PC-3 (cell line): ENCODE measurements around the gene CDR2L. TPM values are rescaled to one million over a fixed set of nuclear protein-coding genes. Genes with fewer than 3 reads are reported as not detected.
A peak's percentile ranks its signal among the peaks of the same experiment; 100 is the strongest.

Experiments used
- ATAC-seq: fragments of 200-7000 bp; cut with Tn5 transposase; 2 replicates; pipeline ENCODE4 v1.9.1; 2020; ENCODE audit warnings: mild to moderate bottlenecking, moderate library complexity
- BruUV-seq: library from RNA; stranded (reverse); fragments of 400-500 nt; replicated peaks from 2 replicates; lab custom pipeline; 2021; lab: Mats Ljungman, UMichigan
- CTCF ChIA-PET: fragments of 300-600 bp; sonication (Branson Sonifier 250); formaldehyde crosslinking; loops from one replicate; lab custom pipeline; 2022; ENCODE audit warnings: antibody characterized with exemption; lab: Charles Lee
- POLR2A ChIA-PET: fragments of 300-600 bp; sonication (Branson Sonifier 250); formaldehyde crosslinking; loops from one replicate; lab custom pipeline; 2022; ENCODE audit warnings: antibody characterized with exemption; ENCODE audit not compliant: unreplicated experiment; lab: Charles Lee
- DNase-seq: peaks from one replicate; pipeline ENCODE4 v3.0.0-alpha.2; 2015
- H2AFZ ChIP-seq: fragments of 300-600 bp; sonication (generic); 2 replicates; pipeline ENCODE4 v1.6.0; 2016; ENCODE audit warnings: antibody characterized with exemption, low read length
- H3F3A ChIP-seq: fragments of 300-600 bp; sonication (generic); one replicate; pipeline ENCODE4 v1.6.0; 2017; ENCODE audit warnings: antibody characterized with exemption, low read length, control low read depth, mild to moderate bottlenecking; ENCODE audit not compliant: unreplicated experiment
- H3K27ac ChIP-seq: fragments of 300-600 bp; sonication (generic); 2 replicates; pipeline ENCODE4 v1.5.1; 2016; ENCODE audit warnings: mild to moderate bottlenecking, low read length
- H3K27me3 ChIP-seq: fragments of 300-600 bp; sonication (generic); 2 replicates; pipeline ENCODE4 v1.6.1; 2016; ENCODE audit warnings: low read length, mixed read lengths
- H3K36me3 ChIP-seq: fragments of 300-600 bp; sonication (generic); 2 replicates; pipeline ENCODE4 v1.6.1; 2016; ENCODE audit warnings: low read depth, mixed run types, low read length, mixed read lengths
- H3K4me1 ChIP-seq: fragments of 300-600 bp; sonication (generic); 2 replicates; pipeline ENCODE4 v1.5.1; 2016; ENCODE audit warnings: low read length; ENCODE audit not compliant: insufficient read depth
- H3K4me2 ChIP-seq: fragments of 300-600 bp; sonication (generic); 2 replicates; pipeline ENCODE4 v1.6.0; 2016; ENCODE audit warnings: low read length
- H3K4me3 ChIP-seq: fragments of 300-600 bp; sonication (generic); 2 replicates; pipeline ENCODE4 v1.5.1; 2016; ENCODE audit warnings: mild to moderate bottlenecking, low read length, mixed read lengths
- H3K79me2 ChIP-seq: fragments of 300-600 bp; sonication (generic); 2 replicates; pipeline ENCODE4 v1.6.1; 2017; ENCODE audit warnings: low read length, mixed read lengths
- H3K9ac ChIP-seq: fragments of 300-600 bp; sonication (generic); 2 replicates; pipeline ENCODE4 v1.6.0; 2016; ENCODE audit warnings: mild to moderate bottlenecking, low read length
- H3K9me2 ChIP-seq: fragments of 300-600 bp; sonication (generic); replicated peaks from 2 replicates; pipeline ENCODE4 v1.6.1; 2016; ENCODE audit warnings: mixed run types, low read length, mixed read lengths
- H3K9me3 ChIP-seq: fragments of 300-600 bp; sonication (generic); 2 replicates; pipeline ENCODE4 v1.6.1; 2016; ENCODE audit warnings: low read length, mixed read lengths
- H4K20me1 ChIP-seq: fragments of 300-600 bp; sonication (generic); 2 replicates; pipeline ENCODE4 v1.6.1; 2016; ENCODE audit warnings: low read length, mixed read lengths
- CTCF ChIP-seq: fragments of 300-600 bp; sonication (generic); conservative IDR thresholded peaks from 2 replicates; pipeline ENCODE4 v1.5.1; 2017; ENCODE audit warnings: antibody characterized with exemption, low read depth, mild to moderate bottlenecking, low read length
- EZH2 ChIP-seq: fragments of 300-600 bp; sonication (generic); IDR thresholded peaks from one replicate; pipeline ENCODE4 v1.6.1; 2017; ENCODE audit warnings: antibody characterized with exemption, mild to moderate bottlenecking, low read length; ENCODE audit not compliant: unreplicated experiment
- EZH2phosphoT487 ChIP-seq: fragments of 300-600 bp; sonication (generic); IDR thresholded peaks from 2 replicates; pipeline ENCODE4 v1.6.1; 2018; ENCODE audit warnings: mild to moderate bottlenecking, antibody characterized with exemption, low read length, borderline replicate concordance
- intact Hi-C: fragments of 100-400 bp; cut with micrococcal nuclease; formaldehyde crosslinking; loops from 2 replicates; pipeline ENCODE4 v1.9.0; 2023
- total RNA-seq: library from RNA; depleted of rRNA; stranded (reverse); fragments of >200 nt; gene quantifications from 2 replicates; pipeline ENCODE4 v1.2.3, GENCODE V29; 2014

CDR2L gene
- total RNA-seq, 1 experiment from 2014 or later, result 35.8 TPM

- CTCF ChIA-PET, result interaction anchor here (0.6 kb wide), 1 partner anchor 12 kb away, joined by 4 read pairs; no protein-coding TSS in a partner anchor
- Histone ChIP-seq H3F3A (no peaks in the 10 kb centered on the region), H3K9me2 (no peaks in the 10 kb centered on the region), H3K36me3 (no peaks in the 10 kb centered on the region), H2AFZ (peak overlapping the region; percentile 87), H3K4me3 (peak overlapping the region; percentile 90), H3K4me1 (peaks cover 36% of the 10 kb centered on the region), H3K9me3 (no peaks in the 10 kb centered on the region), H3K4me2 (peak overlapping the region; percentile 96), H3K27ac (peak overlapping the region; percentile 15; the same call in 1 of the 2 replicates), H3K79me2 (peaks cover 21% of the 10 kb centered on the region), H3K27me3 (no peaks in the 10 kb centered on the region), H4K20me1 (no peaks in the 10 kb centered on the region), H3K9ac (peak overlapping the region; percentile 47)
- TSS peak; percentile 38 for BruUV-seq
- POLR2A ChIA-PET, result interaction anchor here (1.0 to 1.5 kb wide), 3 partner anchors 11 to 20 kb away, joined by 3 to 11 read pairs (median 4); partner anchors contain the start of gene CDR2L
- no peak for TF ChIP-seq CTCF
- TF ChIP-seq EZH2, result no peak
- no peak for TF ChIP-seq EZH2phosphoT487
- DNase-seq, result no peak
- ATAC-seq, result peak; percentile 0; the same call in 1 of the 2 replicates
- intact Hi-C loops, result no loop called here
Observed at GRCh38 chr17:74971069-74971841, 16.2 kb upstream of the CDR2L start.

- no peaks in the 10 kb centered on the region for H3K27me3 ChIP-seq
- DNase-seq, result no peak
- no peaks in the 10 kb centered on the region for H3K36me3 ChIP-seq
- TF ChIP-seq EZH2phosphoT487, result no peak
- TF ChIP-seq CTCF, result no peak
- TF ChIP-seq EZH2, result no peak
- peak overlapping the region; percentile 47 for H3K9ac ChIP-seq
- peak overlapping the region; percentile 96 for H3K4me2 ChIP-seq
- CTCF ChIA-PET, result interaction anchor here (0.5 to 1.2 kb wide), 2 partner anchors 14 to 81 kb away, joined by 3 to 5 read pairs; no protein-coding TSS in a partner anchor
- H3K9me2 ChIP-seq, result no peaks in the 10 kb centered on the region
- peak overlapping the region; percentile 87 for H2AFZ ChIP-seq
- H3F3A ChIP-seq, result no peaks in the 10 kb centered on the region
- no TSS peak for BruUV-seq
- POLR2A ChIA-PET, result interaction anchor here (1.0 to 1.5 kb wide), 3 partner anchors 11 to 20 kb away, joined by 3 to 11 read pairs (median 4); partner anchors contain the start of gene CDR2L
- H3K79me2 ChIP-seq, result peaks cover 21% of the 10 kb centered on the region
- intact Hi-C loops, result loop anchor here (2.0 kb wide), 1 partner anchor 63 kb away; no protein-coding TSS in a partner anchor
- peaks cover 36% of the 10 kb centered on the region for H3K4me1 ChIP-seq
- H4K20me1 ChIP-seq, result no peaks in the 10 kb centered on the region
- no peak; the same call in 1 of the 2 replicates for ATAC-seq
- H3K9me3 ChIP-seq, result no peaks in the 10 kb centered on the region
- H3K4me3 ChIP-seq, result peak overlapping the region; percentile 90
- H3K27ac ChIP-seq, result peak overlapping the region; percentile 15; the same call in 1 of the 2 replicates
Observed at GRCh38 chr17:74971842-74972106, 15.7 kb upstream of the CDR2L start.
